Mesenchymal stem cell (in vitro differentiated cells and primary cell): ENCODE results near the gene LURAP1L. TPM values are rescaled to one million over a fixed set of nuclear protein-coding genes. Genes with fewer than 3 reads are reported as not detected.
A peak's percentile ranks its signal among the peaks of the same experiment; 100 is the strongest.

Experiments used
- DNase-seq: peaks from one replicate; pipeline ENCODE4 v3.0.0-alpha.2; 2013
- H2AFZ ChIP-seq: one replicate; pipeline ENCODE4 v1.6.1; 2013; ENCODE audit warnings: low read depth, mild to moderate bottlenecking, control low read depth, inconsistent platforms, low read length, moderate library complexity
- H2AK5ac ChIP-seq: 2 replicates; pipeline ENCODE4 v1.6.1; 2013; ENCODE audit warnings: low read length, moderate library complexity, mild to moderate bottlenecking, inconsistent platforms; ENCODE audit not compliant: severe bottlenecking
- H2BK120ac ChIP-seq: one replicate; pipeline ENCODE4 v1.6.1; 2013; ENCODE audit warnings: low read depth, mild to moderate bottlenecking, inconsistent platforms, low read length, moderate library complexity
- H2BK12ac ChIP-seq, 2 experiments: one replicate each; pipeline ENCODE4 v1.6.1; 2013; ENCODE audit warnings: inconsistent platforms in 2 of 2, low read length in 2 of 2, mild to moderate bottlenecking in 2 of 2, moderate library complexity in 2 of 2, control low read depth in 1 of 2
- H2BK15ac ChIP-seq: one replicate; pipeline ENCODE4 v1.6.1; 2013; ENCODE audit warnings: mild to moderate bottlenecking, low read depth, inconsistent platforms; ENCODE audit not compliant: poor library complexity, severe bottlenecking
- H2BK5ac ChIP-seq: 2 replicates; pipeline ENCODE4 v1.6.1; 2013; ENCODE audit warnings: low read depth, mild to moderate bottlenecking, low read length, control low read depth, inconsistent platforms; ENCODE audit not compliant: poor library complexity, severe bottlenecking
- H3K14ac ChIP-seq, 2 experiments: one replicate each; pipeline ENCODE4 v1.6.1; 2013; ENCODE audit warnings: inconsistent platforms in 2 of 2, low read length in 2 of 2, control low read depth in 1 of 2, mild to moderate bottlenecking in 1 of 2, moderate library complexity in 1 of 2
- H3K18ac ChIP-seq, 2 experiments: one replicate each; pipeline ENCODE4 v1.6.1; 2013; ENCODE audit warnings: inconsistent platforms in 2 of 2, low read length in 2 of 2, control low read depth in 1 of 2, low read depth in 1 of 2, mild to moderate bottlenecking in 1 of 2
- H3K23ac ChIP-seq, 2 experiments: one replicate each; pipeline ENCODE4 v1.6.1; 2013; ENCODE audit warnings: inconsistent platforms in 2 of 2, low read length in 2 of 2, mild to moderate bottlenecking in 2 of 2, moderate library complexity in 2 of 2, control low read depth in 1 of 2
- H3K27ac ChIP-seq: 2 replicates; pipeline ENCODE4 v1.5.1; 2013; ENCODE audit warnings: mild to moderate bottlenecking, moderate library complexity, low read length, control low read depth, inconsistent platforms; ENCODE audit not compliant: poor library complexity, severe bottlenecking
- H3K27me3 ChIP-seq, 2 experiments: 2 replicates each; pipeline versions ENCODE4 v1.6.1 to v1.7.0; 2013; ENCODE audit warnings: low read length in 2 of 2, mild to moderate bottlenecking in 2 of 2, moderate library complexity in 2 of 2, control low read depth in 1 of 2, inconsistent platforms in 1 of 2; ENCODE audit not compliant: control insufficient read depth in 1 of 2, insufficient read depth in 1 of 2
- H3K36me3 ChIP-seq, 2 experiments: 2 replicates each; pipeline versions ENCODE4 v1.6.1 to v1.7.0; 2013; ENCODE audit warnings: low read length in 2 of 2, control low read depth in 1 of 2, inconsistent platforms in 1 of 2, low read depth in 1 of 2, mild to moderate bottlenecking in 1 of 2; ENCODE audit not compliant: insufficient read depth in 2 of 2, control insufficient read depth in 1 of 2
- H3K4ac ChIP-seq, 2 experiments: one replicate each; pipeline ENCODE4 v1.6.1; 2013; ENCODE audit warnings: inconsistent platforms in 2 of 2, low read length in 2 of 2, mild to moderate bottlenecking in 2 of 2, moderate library complexity in 2 of 2, control low read depth in 1 of 2, low read depth in 1 of 2
- H3K4me1 ChIP-seq: 2 replicates; pipeline ENCODE4 v1.6.1; 2013; ENCODE audit warnings: low read depth, low read length, control low read depth; ENCODE audit not compliant: control insufficient read depth, insufficient read depth
- H3K4me2 ChIP-seq: 2 replicates; pipeline ENCODE4 v1.6.1; 2013; ENCODE audit warnings: low read length, mild to moderate bottlenecking, inconsistent platforms; ENCODE audit not compliant: poor library complexity, severe bottlenecking
- H3K4me3 ChIP-seq, 2 experiments: 2 replicates each; pipeline versions ENCODE4 v1.5.1 to v1.7.0; 2013; ENCODE audit warnings: low read length in 2 of 2, mild to moderate bottlenecking in 2 of 2, control low read depth in 1 of 2, low read depth in 1 of 2; ENCODE audit not compliant: insufficient read depth in 1 of 2
- H3K79me1 ChIP-seq: replicated peaks from 2 replicates; pipeline ENCODE4 v1.6.1; 2013; ENCODE audit warnings: mild to moderate bottlenecking, control low read depth, low read length, inconsistent platforms; ENCODE audit not compliant: poor library complexity, severe bottlenecking
- H3K9ac ChIP-seq: 2 replicates; pipeline ENCODE4 v1.7.0; 2013; ENCODE audit warnings: mild to moderate bottlenecking, low read length, moderate library complexity
- H3K9me3 ChIP-seq: 2 replicates; pipeline ENCODE4 v1.7.0; 2013; ENCODE audit warnings: mild to moderate bottlenecking, low read length; ENCODE audit not compliant: control insufficient read depth
- H4K8ac ChIP-seq: one replicate; pipeline ENCODE4 v1.6.1; 2013; ENCODE audit warnings: inconsistent platforms, mild to moderate bottlenecking, low read length, moderate library complexity
- H4K91ac ChIP-seq: one replicate; pipeline ENCODE4 v1.6.1; 2013; ENCODE audit warnings: mild to moderate bottlenecking, low read length, inconsistent platforms
- WGBS: methylation state at CpG from one replicate; pipeline ENCODE4 v1.1.7; 2013; ENCODE audit warnings: mixed read lengths; 5-methylcytosine and 5-hydroxymethylcytosine counted together
- polyA plus RNA-seq, 2 experiments: library from polyadenylated mRNA; stranded (reverse); fragments of 200-250 nt; gene quantifications; one replicate each; pipeline ENCODE4 v1.2.3, GENCODE V29; 2013

Gene LURAP1L
- 32.8 TPM for polyA plus RNA-seq (2013, experiment 1 of 2)
- 33.7 TPM for polyA plus RNA-seq (2013, experiment 2 of 2)

- peak within 1 kb of the TSS in 1 of 2 experiments; percentile 46 for H3K23ac ChIP-seq
- peak within 1 kb of the TSS; percentile 95 to 99 for H3K18ac ChIP-seq
- peak within 1 kb of the TSS; percentile 84 for H2AFZ ChIP-seq
- peak within 1 kb of the TSS; percentile 64 to 100 for H3K4ac ChIP-seq
- no peak within 1 kb of the TSS for H2AK5ac ChIP-seq
- peaks cover 3% of the 10 kb centered on the region for H3K4me1 ChIP-seq
- no peaks in the 10 kb centered on the region for H3K27me3 ChIP-seq
- H3K4me2 ChIP-seq = peak within 1 kb of the TSS; percentile 93
- peak within 1 kb of the TSS; percentile 85 for H3K27ac ChIP-seq
- peaks cover 5% of the 10 kb centered on the region for H3K79me1 ChIP-seq
- H3K9ac ChIP-seq = peak within 1 kb of the TSS; percentile 92
- peak; percentile 84 for DNase-seq
- H3K14ac ChIP-seq = peak within 1 kb of the TSS in 1 of 2 experiments; percentile 99
- no peaks in the 10 kb centered on the region for H3K9me3 ChIP-seq
- H3K36me3 ChIP-seq = peaks cover 0 to 15% of the 10 kb centered on the region in 2 experiments
- peak within 1 kb of the TSS; percentile 96 for H4K8ac ChIP-seq
- under 1% methylated on average over 32 of the region's 34 CpGs for WGBS
- H3K4me3 ChIP-seq = peak within 1 kb of the TSS; percentile 80 to 90
- H2BK15ac ChIP-seq = peak within 1 kb of the TSS; percentile 70
- peak within 1 kb of the TSS; percentile 95 for H4K91ac ChIP-seq
- peak within 1 kb of the TSS; percentile 72 to 84 for H2BK12ac ChIP-seq
- no peak within 1 kb of the TSS for H2BK5ac ChIP-seq
- H2BK120ac ChIP-seq = peak within 1 kb of the TSS; percentile 80
Observed at GRCh38 chr9:12774861-12775678, at the start of gene LURAP1L. LURAP1L (plus strand) TSS chr9:12775020; CDS start chr9:12775716, 696 bp downstream.

GRCh38 chr9:12726795-12727194, 48.0 kb upstream of the LURAP1L start:
- no peak overlapping the region for H3K9ac ChIP-seq
- no peak overlapping the region for H2BK120ac ChIP-seq

GRCh38 chr9:12730198-12730597, 44.6 kb upstream of the LURAP1L start:
- H2BK12ac ChIP-seq = no peak overlapping the region
- no peak overlapping the region for H4K91ac ChIP-seq
- H3K9ac ChIP-seq = no peak overlapping the region
- H3K4me3 ChIP-seq = no peak overlapping the region
- no peak overlapping the region for H4K8ac ChIP-seq
- H3K18ac ChIP-seq = no peak overlapping the region
- H2BK15ac ChIP-seq = no peak overlapping the region
- no CpG with 5 or more reads among the region's 1 CpG for WGBS
- H2AFZ ChIP-seq = no peak overlapping the region
- H3K36me3 ChIP-seq = no peaks in the 10 kb centered on the region
- no peak overlapping the region for H2AK5ac ChIP-seq
- H3K4ac ChIP-seq = no peak overlapping the region
- H3K4me2 ChIP-seq = no peak overlapping the region
- no peak overlapping the region for H2BK5ac ChIP-seq
- no peak for DNase-seq
- H2BK120ac ChIP-seq = no peak overlapping the region
- no peaks in the 10 kb centered on the region for H3K4me1 ChIP-seq
- no peaks in the 10 kb centered on the region for H3K27me3 ChIP-seq
- H3K27ac ChIP-seq = no peak overlapping the region
- no peaks in the 10 kb centered on the region for H3K79me1 ChIP-seq
- no peak overlapping the region for H3K23ac ChIP-seq
- no peak overlapping the region for H3K14ac ChIP-seq
- H3K9me3 ChIP-seq = peaks cover 3% of the 10 kb centered on the region

More at GRCh38 chr9:12726795-12727194, 48.0 kb upstream of the LURAP1L start:
- Histone ChIP-seq H2BK12ac (no peak overlapping the region), H3K27me3 (no peaks in the 10 kb centered on the region), H3K4ac (no peak overlapping the region), H2AFZ (no peak overlapping the region), H3K79me1 (no peaks in the 10 kb centered on the region), H4K91ac (no peak overlapping the region), H2BK5ac (no peak overlapping the region), H3K23ac (no peak overlapping the region), H3K4me2 (no peak overlapping the region), H3K27ac (no peak overlapping the region), H2AK5ac (no peak overlapping the region), H3K9me3 (no peaks in the 10 kb centered on the region), H2BK15ac (no peak overlapping the region), H4K8ac (no peak overlapping the region), H3K36me3 (no peaks in the 10 kb centered on the region), H3K18ac (no peak overlapping the region), H3K4me1 (no peaks in the 10 kb centered on the region), H3K14ac (no peak overlapping the region), H3K4me3 (no peak overlapping the region)
- no peak for DNase-seq
- 100% methylated on average over 2 of the region's 2 CpGs for WGBS

- Histone ChIP-seq H3K4me3 (no peak overlapping the region), H3K23ac (no peak overlapping the region), H3K9ac (no peak overlapping the region), H2BK12ac (no peak overlapping the region), H3K14ac (no peak overlapping the region), H3K4ac (no peak overlapping the region), H2BK120ac (no peak overlapping the region), H3K4me2 (no peak overlapping the region), H2BK5ac (no peak overlapping the region), H3K4me1 (no peaks in the 10 kb centered on the region), H4K91ac (no peak overlapping the region), H3K36me3 (no peaks in the 10 kb centered on the region), H3K79me1 (no peaks in the 10 kb centered on the region), H2BK15ac (no peak overlapping the region), H2AFZ (no peak overlapping the region), H2AK5ac (no peak overlapping the region), H3K9me3 (peaks cover 3% of the 10 kb centered on the region), H3K27me3 (no peaks in the 10 kb centered on the region), H3K18ac (no peak overlapping the region), H4K8ac (no peak overlapping the region), H3K27ac (no peak overlapping the region)
- DNase-seq = no peak
Observed at GRCh38 chr9:12730927-12731326, 43.9 kb upstream of the LURAP1L start.
